Measurements from ENCODE around the gene NCR2.

Gene NCR2

DNA sequence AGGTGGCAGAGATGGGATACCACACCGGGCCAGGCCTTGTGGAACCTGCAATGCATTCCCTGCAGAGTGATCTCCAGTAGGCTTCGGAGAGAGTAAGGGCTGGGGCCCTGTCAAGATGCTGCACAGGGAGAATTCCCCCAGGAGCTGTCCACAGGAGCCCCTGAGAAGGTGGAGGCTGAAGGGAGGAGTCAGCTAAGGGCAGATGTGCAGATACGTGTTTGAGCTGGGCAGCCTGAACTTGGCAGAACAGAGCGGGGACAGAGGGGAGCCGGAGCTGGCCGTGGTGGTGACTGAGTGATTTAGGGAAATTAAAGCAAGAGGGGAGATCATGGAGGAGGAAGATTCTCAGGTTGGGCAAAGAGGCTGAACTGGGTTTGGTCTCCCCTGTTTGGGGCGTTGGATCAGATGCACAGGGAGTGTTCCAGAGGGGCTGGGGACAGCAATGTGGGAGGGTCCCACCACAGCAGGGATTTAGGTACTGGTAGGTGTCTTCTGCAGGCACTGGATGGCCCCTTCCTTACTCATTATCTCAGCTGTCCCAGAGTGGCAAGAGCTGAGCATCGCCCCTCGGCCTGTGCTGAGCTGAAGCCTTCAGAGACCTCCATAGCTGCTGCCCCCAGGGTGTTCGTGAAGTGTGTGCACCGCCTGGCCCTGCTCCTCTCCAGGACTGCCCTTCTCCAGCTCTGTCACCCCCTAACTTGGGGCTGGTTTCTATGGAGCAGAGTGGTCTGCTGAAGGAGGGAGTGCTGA, 3.8 kb upstream of the NCR2 start:
- DNase-seq: no peak

DNA sequence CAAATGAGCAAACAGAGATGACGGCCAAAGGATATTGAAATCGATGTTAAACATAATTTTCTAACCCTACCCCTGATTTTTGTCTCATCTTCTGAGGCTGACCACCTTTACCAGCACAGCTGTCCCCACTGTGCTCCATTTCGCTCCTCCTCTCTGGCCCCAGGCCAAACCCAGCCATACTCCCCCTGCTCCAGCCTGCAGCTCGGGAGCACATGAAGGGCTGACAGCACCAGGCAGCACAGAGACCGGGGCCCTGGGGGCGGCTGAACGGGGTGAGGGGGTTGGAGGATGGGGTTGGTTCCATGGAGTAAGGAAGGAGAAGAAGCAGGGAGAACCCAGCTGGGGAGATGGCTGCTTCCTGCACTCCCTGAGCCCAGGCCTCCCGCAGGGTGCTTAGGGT, 3.2 kb upstream of the NCR2 start:
- DNase-seq: no peak

- DNase-seq: no peak
Observed at GRCh38 chr6:41332842-41333736, 2.3 kb upstream of the NCR2 start.

DNA sequence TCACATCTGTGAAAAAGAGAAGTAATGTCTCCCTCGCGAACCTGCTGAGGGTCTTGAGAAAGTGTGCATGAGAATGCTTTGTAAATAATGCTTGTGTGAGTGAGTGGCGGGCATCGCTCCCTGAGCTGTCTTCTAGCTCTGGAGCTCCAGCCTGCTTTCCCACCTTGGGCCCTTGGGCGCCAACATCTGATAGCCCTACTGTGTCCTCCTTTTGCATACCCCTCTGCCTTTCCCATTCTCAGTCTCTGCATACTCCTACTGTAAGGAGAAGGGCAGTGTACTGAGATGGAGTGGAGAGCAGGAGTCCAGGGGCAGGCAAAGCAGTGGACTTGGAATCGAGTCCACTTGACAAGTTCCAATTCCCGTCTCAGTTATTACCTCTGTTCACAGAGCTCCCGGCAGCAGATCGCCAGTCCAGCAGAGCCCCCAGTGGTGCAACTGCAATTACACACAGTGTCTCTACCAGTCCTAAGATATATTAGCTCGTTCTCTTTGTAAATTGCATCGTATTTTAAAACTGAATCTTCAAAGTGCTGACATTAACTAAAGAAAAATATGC, 847 bp upstream of the NCR2 start:
- DNase-seq: no peak

DNA sequence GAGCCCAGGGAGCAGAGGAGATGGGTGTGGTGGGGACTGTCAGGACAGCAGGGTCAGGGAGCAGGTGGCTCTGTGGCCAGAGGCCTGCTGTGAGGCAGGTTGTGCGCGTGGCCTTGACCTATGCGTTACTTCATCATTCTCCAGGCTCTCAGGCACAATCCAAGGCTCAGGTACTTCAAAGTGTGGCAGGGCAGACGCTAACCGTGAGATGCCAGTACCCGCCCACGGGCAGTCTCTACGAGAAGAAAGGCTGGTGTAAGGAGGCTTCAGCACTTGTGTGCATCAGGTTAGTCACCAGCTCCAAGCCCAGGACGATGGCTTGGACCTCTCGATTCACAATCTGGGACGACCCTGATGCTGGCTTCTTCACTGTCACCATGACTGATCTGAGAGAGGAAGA, 535 bp downstream of the NCR2 start:
- no peak for DNase-seq

- DNase-seq: no peak
Observed at GRCh38 chr6:41336824-41337223, 1.4 kb downstream of the NCR2 start.

DNA sequence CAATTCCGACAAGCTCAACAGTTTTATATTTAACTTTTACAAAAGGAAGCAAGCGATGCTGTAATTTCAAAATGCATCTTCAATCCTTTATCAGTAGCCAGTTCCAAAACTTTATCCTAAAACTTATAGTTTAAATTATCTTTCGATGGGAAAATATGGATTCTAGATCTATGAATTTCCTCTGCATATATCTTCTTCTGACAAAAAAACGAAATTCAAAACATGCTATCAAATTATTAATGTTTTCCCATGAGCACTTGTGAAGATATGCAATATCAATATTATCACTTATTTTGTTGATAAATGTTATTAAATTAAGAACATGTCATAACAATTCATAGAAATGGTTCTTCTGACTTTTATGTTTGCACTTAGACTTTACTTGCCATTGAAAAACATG, 2.3 kb downstream of the NCR2 start:
- DNase-seq: no peak

DNA sequence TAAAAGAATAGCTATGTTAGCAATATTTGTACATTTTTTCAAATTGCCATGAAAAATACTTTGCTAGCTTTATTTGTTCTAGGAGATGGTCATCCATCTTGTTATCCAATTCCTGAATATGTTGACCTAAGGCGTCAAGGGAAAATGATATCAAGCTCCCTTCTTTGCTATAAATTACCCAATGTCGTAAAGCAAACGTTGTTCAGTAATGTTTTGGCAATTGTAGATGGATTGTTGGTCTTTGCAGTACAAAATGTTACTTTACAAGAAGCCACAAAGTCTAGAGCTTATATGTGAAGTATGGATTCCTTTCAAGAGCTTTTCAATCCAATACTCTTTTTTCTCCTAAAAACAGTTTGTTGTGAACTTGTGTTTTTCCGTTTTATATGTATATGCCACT, 3.3 kb downstream of the NCR2 start:
- DNase-seq: no peak

DNA sequence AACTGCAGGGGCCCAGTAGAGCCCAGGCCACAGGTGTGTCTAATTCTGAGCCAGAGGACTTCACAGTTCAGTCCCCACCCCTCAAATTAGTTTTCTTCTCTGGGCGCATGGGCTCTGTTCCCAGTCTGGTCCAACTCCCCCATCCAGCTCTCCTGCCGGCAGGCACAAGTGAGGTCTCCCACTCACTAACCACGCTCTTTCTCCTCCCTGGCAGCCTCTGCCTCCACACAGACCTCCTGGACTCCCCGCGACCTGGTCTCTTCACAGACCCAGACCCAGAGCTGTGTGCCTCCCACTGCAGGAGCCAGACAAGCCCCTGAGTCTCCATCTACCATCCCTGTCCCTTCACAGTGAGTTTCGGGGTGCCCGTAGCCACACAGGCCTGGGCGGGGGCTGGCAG, 6.2 kb downstream of the NCR2 start:
- DNase-seq: no peak

- no peak for DNase-seq
Observed at GRCh38 chr6:41342241-41342640, 6.8 kb downstream of the NCR2 start.

- no peak for DNase-seq
Observed at GRCh38 chr6:41343641-41344187, 8.3 kb downstream of the NCR2 start.

DNA sequence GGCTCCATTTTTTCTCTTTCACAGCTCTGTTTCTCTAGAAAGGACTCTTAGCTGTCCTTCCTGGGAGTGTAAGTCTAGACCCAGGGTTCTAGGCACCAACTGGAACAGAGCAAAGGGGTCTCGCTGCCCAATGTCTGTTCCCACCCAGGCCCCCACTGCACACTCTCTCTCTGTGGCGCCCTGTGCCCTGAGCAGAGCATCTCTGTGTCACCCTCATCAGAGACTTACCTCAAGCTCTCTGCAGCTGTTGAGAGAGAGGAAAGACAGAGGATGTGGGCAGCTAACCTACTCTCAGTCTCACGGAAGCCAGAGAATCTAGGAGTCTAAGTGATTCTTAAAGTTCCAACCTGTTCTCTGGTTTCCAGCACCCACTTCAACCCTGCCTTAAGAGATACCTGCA, 9.5 kb downstream of the NCR2 start:
- no peak for DNase-seq

DNA sequence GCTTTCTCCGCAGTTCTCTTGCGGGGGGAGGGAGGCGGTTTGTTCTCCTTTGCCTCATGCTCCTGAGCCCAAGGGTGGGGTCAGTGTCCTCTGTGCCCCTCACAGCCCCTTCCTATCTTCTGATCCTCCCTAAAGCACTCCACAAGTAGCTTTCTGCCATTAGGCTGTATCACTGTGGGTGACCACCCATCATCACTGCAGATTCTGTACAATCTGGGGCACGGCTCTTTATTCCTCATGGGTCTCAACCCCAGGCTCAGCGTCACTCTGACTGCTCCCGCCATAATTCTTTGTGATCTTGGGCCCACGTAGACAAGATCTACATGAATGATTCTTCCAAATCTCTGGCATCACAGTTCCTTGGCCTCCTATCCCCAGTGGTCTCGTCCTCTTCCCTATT, 10.5 kb downstream of the NCR2 start:
- no peak for DNase-seq

GRCh38 chr6:41346441-41346840, 11.0 kb downstream of the NCR2 start:
- DNase-seq: no peak

DNA sequence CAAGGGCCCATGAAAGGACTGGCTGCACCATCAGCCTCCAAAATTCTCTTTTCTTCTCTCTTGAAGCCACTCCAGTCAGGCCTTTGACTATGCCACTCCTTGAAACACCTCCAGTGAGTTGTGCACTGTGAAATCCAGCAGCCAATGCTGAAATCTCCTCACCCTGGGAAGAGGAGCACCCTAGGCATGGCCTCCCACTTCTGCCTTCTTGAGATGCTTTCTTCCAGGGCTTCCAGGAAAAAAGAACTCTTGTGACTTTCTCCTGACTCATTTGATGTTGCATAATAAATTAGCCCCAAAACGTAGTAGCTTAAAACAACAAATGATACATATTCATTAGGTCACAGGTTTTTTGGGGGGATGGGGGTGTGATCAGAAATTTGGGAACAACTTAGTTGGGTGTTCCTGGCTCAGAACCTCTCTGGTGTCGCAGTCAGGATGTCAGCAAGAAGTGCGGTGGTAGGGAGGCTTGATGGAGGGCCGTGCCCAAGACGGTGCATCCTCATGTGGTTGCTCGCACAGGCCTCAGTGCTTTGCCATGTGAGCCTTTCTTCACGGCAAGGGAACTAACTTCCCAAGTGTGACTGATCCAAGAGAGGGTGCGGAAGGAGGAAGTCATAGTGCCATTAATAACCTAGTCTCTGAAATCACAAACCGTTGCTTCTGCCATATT, 12.1 kb downstream of the NCR2 start:
- no peak for DNase-seq

GRCh38 chr6:41348934-41349333, 13.5 kb downstream of the NCR2 start:
- DNase-seq: no peak

DNA sequence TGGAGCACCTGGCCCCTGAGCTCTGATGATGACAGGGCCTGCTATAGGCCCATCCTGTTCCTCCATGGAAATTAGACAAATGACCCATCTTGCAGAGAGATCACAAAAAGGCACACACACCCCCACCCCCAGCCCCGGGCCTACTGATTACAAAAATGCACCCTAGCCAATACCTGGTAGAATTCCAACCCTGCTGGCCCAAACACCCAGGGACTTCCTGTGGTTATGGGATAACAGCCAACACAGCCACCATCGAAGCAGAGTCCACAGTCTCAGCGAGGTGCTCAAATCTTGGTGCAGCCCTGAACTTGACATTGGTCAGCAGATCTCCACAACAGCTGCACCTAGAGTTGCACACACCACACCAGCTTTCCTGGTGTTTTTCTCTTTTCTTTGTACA, 17.0 kb downstream of the NCR2 start:
- DNase-seq: no peak

DNA sequence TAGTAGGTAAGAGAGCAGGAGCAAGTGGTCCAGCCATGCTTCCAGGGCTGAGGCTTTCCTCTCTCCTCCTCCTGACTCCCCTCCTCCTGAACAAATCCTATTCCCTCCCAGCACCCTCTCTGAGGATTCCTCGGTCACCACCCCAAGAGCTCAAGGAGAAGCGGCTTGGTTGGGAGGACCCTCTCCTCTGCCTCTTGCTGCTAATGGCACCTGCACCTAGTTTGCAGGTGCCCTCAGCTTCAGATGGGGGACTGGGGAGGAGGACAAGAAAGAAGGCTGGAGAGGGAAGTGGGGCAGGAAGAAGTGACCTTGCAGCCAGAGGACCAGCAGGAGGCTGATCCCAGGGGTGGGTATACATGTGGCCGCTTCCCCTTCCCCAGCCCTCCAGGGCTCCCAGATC, 17.5 kb downstream of the NCR2 start:
- DNase-seq: no peak

GRCh38 chr6:41353333-41353732, 17.9 kb downstream of the NCR2 start:
- no peak for DNase-seq

- DNase-seq: no peak
Observed at GRCh38 chr6:41355952-41356351, 20.5 kb downstream of the NCR2 start.

- no peak for DNase-seq
Observed at GRCh38 chr6:41356825-41357224, 21.4 kb downstream of the NCR2 start.

DNA sequence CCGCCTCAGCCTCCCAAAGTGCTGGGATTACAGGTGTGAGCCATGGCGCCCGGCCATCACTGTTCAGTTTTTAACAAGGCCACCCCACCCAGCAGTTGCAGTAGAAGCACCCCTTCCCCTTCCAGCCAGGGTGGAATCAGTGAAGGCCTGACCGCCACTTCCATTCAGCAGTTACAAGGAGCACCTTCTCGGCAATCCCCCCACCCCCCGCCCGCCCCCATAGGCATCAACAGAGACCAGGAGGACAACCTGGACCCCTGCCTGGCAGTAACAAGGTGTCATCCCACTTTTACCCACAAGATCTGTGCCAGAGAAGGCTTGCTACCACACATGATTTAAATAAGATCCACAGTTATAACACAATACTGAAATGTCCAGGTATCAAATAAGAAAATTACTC, 23.1 kb downstream of the NCR2 start:
- no peak for DNase-seq

DNA sequence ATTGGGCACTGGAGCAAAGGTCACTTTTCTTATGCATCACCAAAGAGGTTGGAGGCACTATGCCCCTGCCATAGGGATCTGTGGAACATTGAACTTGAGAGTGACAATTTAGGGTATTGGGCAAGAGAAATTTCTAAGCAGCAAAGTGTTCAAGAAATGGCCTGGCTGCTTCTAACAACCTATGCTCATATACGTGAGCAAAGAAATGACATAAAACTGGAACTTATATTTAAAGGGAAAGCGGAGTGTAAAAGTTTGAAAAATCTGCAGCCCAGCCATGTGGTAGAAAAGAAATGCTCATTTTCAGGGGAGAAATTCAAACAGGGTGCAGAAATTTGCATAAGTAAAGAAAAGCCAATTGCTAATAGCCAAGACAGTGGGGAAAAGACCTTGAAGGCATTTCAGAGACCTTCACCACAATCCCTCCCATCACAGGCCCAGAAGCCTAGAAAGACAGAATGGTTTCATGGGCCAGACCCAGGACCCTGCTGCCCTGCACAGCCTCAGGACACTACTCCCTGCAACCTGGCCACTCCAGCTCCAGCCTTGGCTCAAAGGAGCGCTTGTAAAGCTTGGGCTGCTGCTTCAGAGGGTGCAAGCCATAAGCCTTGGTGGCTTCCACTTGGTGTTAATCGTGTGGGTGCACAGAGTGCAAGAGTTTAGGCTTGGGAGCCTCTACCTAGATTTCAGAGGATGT, 24.4 kb downstream of the NCR2 start:
- no peak for DNase-seq

Measured in NCI-H2081 treated with DMSO at 0.1 percent for 48 hours (cell line).